ENCODE measurements around the gene CFAP97. TPM values are rescaled to one million over a fixed set of nuclear protein-coding genes. Genes with fewer than 3 reads are reported as not detected.

The CFAP97 gene
- polyA plus RNA-seq, 1 donor from 2014 or later: 29.8 TPM

- Histone ChIP-seq H3K36me3 (ENCODE audit: insufficient read depth, low read length) (peaks cover 7% of the 10 kb centered on the region), H2AFZ (ENCODE audit: low read depth, low read length) (no peak overlapping the region), H3K9ac (ENCODE audit: low read length) (no peak overlapping the region), H4K20me1 (ENCODE audit: insufficient read depth) (no peaks in the 10 kb centered on the region), H3K27ac (ENCODE audit: low read length) (no peak overlapping the region), H3K4me3 (ENCODE audit: low read length) (peak overlapping the region; percentile 74), H3K27me3 (ENCODE audit: insufficient read depth, low read depth, low read length) (no peaks in the 10 kb centered on the region), H3K79me2 (replicated peaks; ENCODE audit: insufficient read depth, low read length) (peaks cover 17% of the 10 kb centered on the region), H3K4me2 (ENCODE audit: low read length) (no peak overlapping the region), H3K9me3 (ENCODE audit: low read length) (no peaks in the 10 kb centered on the region), H3K9me2 (ENCODE audit: insufficient read depth, low read length) (no peaks in the 10 kb centered on the region), H3F3A (ENCODE audit: insufficient read depth, low read length, poor library complexity, severe bottlenecking) (no peaks in the 10 kb centered on the region)
- TF ChIP-seq CTCF (IDR thresholded peaks at IDR 0.05; ENCODE audit: poor library complexity, severe bottlenecking) (no peak), MXI1 (conservative IDR thresholded peaks at IDR 0.05; ENCODE audit: poor library complexity, severe bottlenecking) (no peak), RAD21 (conservative IDR thresholded peaks at IDR 0.05) (no peak), REST (IDR thresholded peaks at IDR 0.05; ENCODE audit: borderline replicate concordance) (no peak), EZH2 (IDR thresholded peaks at IDR 0.05; ENCODE audit: borderline replicate concordance, insufficient read depth, low read length, poor library complexity, severe bottlenecking) (no peak), TAF1 (IDR thresholded peaks at IDR 0.05; ENCODE audit: low read depth) (no peak), POLR2AphosphoS5 (IDR thresholded peaks at IDR 0.05) (no peak), SMC3 (conservative IDR thresholded peaks at IDR 0.05; ENCODE audit: poor library complexity) (no peak), EP300 (conservative IDR thresholded peaks at IDR 0.05; ENCODE audit: poor library complexity, severe bottlenecking) (no peak)
Measured at GRCh38 chr4:185145572-185145971, 58.2 kb downstream of the CFAP97 start.

GRCh38 chr4:185144601-185145240 is 59.1 kb downstream of the CFAP97 start:
- Histone ChIP-seq H2AFZ (ENCODE audit: low read depth, low read length) (no peak overlapping the region), H3K9me2 (ENCODE audit: insufficient read depth, low read length) (no peaks in the 10 kb centered on the region), H3K79me2 (replicated peaks; ENCODE audit: insufficient read depth, low read length) (peaks cover 17% of the 10 kb centered on the region), H3K4me3 (ENCODE audit: low read length) (peak overlapping the region; percentile 74), H3F3A (ENCODE audit: insufficient read depth, low read length, poor library complexity, severe bottlenecking) (no peaks in the 10 kb centered on the region), H3K36me3 (ENCODE audit: insufficient read depth, low read length) (peaks cover 7% of the 10 kb centered on the region), H4K20me1 (ENCODE audit: insufficient read depth) (no peaks in the 10 kb centered on the region), H3K4me2 (ENCODE audit: low read length) (peak overlapping the region; percentile 96), H3K27ac (ENCODE audit: low read length) (no peak overlapping the region), H3K9me3 (ENCODE audit: low read length) (no peaks in the 10 kb centered on the region), H3K9ac (ENCODE audit: low read length) (no peak overlapping the region), H3K27me3 (ENCODE audit: insufficient read depth, low read depth, low read length) (no peaks in the 10 kb centered on the region)
- TF ChIP-seq REST (IDR thresholded peaks at IDR 0.05; ENCODE audit: borderline replicate concordance) (no peak), POLR2AphosphoS5 (IDR thresholded peaks at IDR 0.05) (no peak), TAF1 (IDR thresholded peaks at IDR 0.05; ENCODE audit: low read depth) (no peak), RAD21 (conservative IDR thresholded peaks at IDR 0.05) (no peak), EZH2 (IDR thresholded peaks at IDR 0.05; ENCODE audit: borderline replicate concordance, insufficient read depth, low read length, poor library complexity, severe bottlenecking) (no peak), EP300 (conservative IDR thresholded peaks at IDR 0.05; ENCODE audit: poor library complexity, severe bottlenecking) (no peak), MXI1 (conservative IDR thresholded peaks at IDR 0.05; ENCODE audit: poor library complexity, severe bottlenecking) (no peak), SMC3 (conservative IDR thresholded peaks at IDR 0.05; ENCODE audit: poor library complexity) (no peak), CTCF (IDR thresholded peaks at IDR 0.05; ENCODE audit: poor library complexity, severe bottlenecking) (no peak)
